BE2C (cell line): ENCODE data around the gene MRGPRD.

Experiments used
- DNase-seq: peaks from one replicate; pipeline ENCODE4 v3.0.0-alpha.2; 2020
- H3K27me3 ChIP-seq: fragments of 250-450 bp; sonication (Bioruptor Pico); 2 replicates; pipeline ENCODE4 v1.5.1; 2020; ENCODE audit warnings: mild to moderate bottlenecking
- H3K36me3 ChIP-seq: fragments of 250-450 bp; sonication (Bioruptor Pico); 2 replicates; pipeline ENCODE4 v1.5.1; 2020; ENCODE audit warnings: mild to moderate bottlenecking
- H3K4me1 ChIP-seq: fragments of 250-450 bp; sonication (Bioruptor Pico); 2 replicates; pipeline ENCODE4 v1.5.1; 2020
- H3K4me3 ChIP-seq: 2 replicates; pipeline ENCODE4 v1.5.1; 2011; ENCODE audit warnings: low read depth, low read length
- H3K9me3 ChIP-seq: fragments of 250-450 bp; sonication (Bioruptor Pico); 2 replicates; pipeline ENCODE4 v1.5.1; 2020
- CTCF ChIP-seq: IDR thresholded peaks from 2 replicates; pipeline ENCODE4 v1.5.1; 2012; ENCODE audit warnings: mild to moderate bottlenecking, low read depth, low read length

MRGPRD gene

DNA sequence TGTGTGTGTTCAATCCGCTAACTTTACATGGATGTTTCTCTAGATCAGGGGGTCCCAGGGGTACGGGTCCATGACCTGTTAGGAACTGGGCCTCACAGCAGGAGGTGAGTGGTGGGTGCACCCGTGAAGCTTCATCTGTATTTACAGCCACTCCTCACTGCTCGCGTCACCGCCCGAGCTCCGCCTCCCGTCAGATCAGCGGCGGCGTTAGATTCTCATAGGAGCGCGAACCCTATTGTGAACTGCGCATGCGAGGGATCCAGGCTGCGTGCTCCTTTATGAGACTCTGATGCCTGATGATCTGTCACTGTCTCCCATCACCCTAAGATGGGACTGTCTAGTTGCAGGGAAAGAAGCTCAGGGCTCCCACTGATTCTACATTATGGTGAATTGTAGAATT, 31.9 kb downstream of the MRGPRD start:
- TF ChIP-seq CTCF = no peak
- Histone ChIP-seq H3K4me1 (no peaks in the 10 kb centered on the region), H3K27me3 (no peaks in the 10 kb centered on the region), H3K9me3 (no peaks in the 10 kb centered on the region), H3K36me3 (no peaks in the 10 kb centered on the region), H3K4me3 (no peak overlapping the region)
- DNase-seq = no peak

GRCh38 chr11:68948496-68948895, 32.3 kb downstream of the MRGPRD start:
- no peak for TF ChIP-seq CTCF
- DNase-seq = no peak
- no peaks in the 10 kb centered on the region for H3K9me3 ChIP-seq
- H3K4me3 ChIP-seq = no peak overlapping the region
- H3K4me1 ChIP-seq = no peaks in the 10 kb centered on the region
- H3K36me3 ChIP-seq = no peaks in the 10 kb centered on the region
- no peaks in the 10 kb centered on the region for H3K27me3 ChIP-seq

DNA sequence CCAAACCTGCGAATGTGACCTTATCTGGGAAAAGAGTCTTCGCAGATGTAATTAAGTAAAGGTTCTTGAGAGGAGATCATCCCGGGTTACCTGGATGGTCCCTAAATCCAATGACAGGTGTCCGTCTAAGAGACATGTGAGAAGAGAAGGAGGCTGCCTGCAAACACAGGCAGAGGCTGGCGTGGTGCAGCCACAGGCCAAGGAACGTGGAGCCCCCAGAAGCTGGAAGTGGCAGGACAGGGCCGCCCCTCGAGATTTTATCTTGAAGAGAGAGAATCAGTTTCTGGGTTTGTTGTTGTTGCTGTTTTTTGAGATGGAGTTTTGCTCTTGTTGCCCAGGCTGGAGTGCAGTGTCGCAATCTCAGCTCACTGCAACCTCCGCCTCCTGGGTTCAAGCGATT, 33.6 kb downstream of the MRGPRD start:
- no peaks in the 10 kb centered on the region for H3K36me3 ChIP-seq
- no peaks in the 10 kb centered on the region for H3K27me3 ChIP-seq
- H3K4me3 ChIP-seq = no peak overlapping the region
- no peak for DNase-seq
- H3K9me3 ChIP-seq = no peaks in the 10 kb centered on the region
- no peaks in the 10 kb centered on the region for H3K4me1 ChIP-seq
- no peak for TF ChIP-seq CTCF

GRCh38 chr11:68946416-68947090, 34.2 kb downstream of the MRGPRD start:
- no peaks in the 10 kb centered on the region for H3K36me3 ChIP-seq
- no peaks in the 10 kb centered on the region for H3K9me3 ChIP-seq
- no peaks in the 10 kb centered on the region for H3K27me3 ChIP-seq
- no peaks in the 10 kb centered on the region for H3K4me1 ChIP-seq
- no peak for DNase-seq
- TF ChIP-seq CTCF = no peak
- no peak overlapping the region for H3K4me3 ChIP-seq

DNA sequence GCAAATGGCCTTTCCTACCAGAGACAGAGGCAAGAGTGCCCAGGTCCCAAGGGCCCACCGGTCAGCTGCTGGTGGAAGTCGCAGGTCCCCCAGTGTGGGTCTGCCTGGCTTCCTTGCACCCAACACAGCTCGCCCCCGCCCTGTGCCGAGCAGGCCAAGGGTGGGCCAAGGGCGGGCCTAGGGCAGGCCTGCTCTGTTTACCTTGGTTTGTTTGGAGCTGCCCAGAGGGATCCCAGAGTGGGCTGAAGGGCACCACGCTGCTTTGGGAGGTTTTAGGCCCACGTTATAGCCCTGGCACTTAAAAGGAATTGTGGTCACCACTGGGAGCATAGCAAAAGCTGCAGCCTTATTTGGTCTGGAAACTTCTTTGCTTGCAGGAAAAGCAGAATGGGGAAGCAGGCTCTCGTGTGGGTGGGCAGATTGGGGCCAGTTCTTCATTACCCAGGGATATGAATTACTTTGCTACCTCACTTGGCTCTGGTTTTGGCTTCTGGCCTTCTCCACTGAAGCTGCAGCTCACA, 38.0 kb downstream of the MRGPRD start:
- no peak for DNase-seq
- Histone ChIP-seq H3K9me3 (no peaks in the 10 kb centered on the region), H3K27me3 (no peaks in the 10 kb centered on the region), H3K4me1 (no peaks in the 10 kb centered on the region), H3K36me3 (peaks cover 17% of the 10 kb centered on the region), H3K4me3 (no peak overlapping the region)
- TF ChIP-seq CTCF = no peak

DNA sequence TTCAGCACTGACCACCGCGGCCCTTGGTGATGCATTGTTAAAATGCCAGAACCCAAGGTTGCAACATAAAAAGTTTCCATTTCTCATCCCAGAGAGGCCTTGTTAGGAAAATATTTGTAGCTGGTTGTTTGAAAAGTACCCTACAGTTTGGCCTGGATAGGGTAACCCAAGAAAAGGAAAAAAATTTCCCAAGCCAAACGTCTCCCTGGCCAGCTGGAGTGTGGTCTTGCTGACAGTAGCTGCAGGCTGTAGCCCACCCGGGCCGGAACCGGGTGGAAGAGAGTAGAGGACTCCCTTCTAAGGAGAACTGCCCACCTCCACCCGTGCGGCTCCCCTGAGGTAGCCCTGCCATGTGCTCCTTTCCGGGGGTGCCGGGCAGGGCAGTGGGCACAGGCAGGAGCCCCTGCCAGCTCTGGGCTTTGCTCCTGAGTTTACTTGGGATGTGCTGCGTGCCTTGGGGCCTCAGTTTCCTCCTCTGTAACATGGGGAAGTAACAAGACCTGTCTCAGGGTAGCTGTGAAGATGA, 38.6 kb downstream of the MRGPRD start:
- H3K4me1 ChIP-seq = no peaks in the 10 kb centered on the region

More for the DNA sequence above, 38.6 kb downstream of the MRGPRD start:
- no peak for TF ChIP-seq CTCF
- no peak for DNase-seq
- no peaks in the 10 kb centered on the region for H3K9me3 ChIP-seq
- no peak overlapping the region for H3K4me3 ChIP-seq
- H3K36me3 ChIP-seq = peaks cover 23% of the 10 kb centered on the region
- no peaks in the 10 kb centered on the region for H3K27me3 ChIP-seq
